GM12878 (cell line): ENCODE data around the gene INSC. TPM values are rescaled to one million over a fixed set of nuclear protein-coding genes. Genes with fewer than 3 reads are reported as not detected.

Experiments
- ATAC-seq: fragments of 200-7000 bp; cut with Tn5 transposase; 3 replicates; pipeline ENCODE4 v1.9.1; 2020; ENCODE audit warnings: mild to moderate bottlenecking, moderate library complexity
- BruUV-seq: library from RNA; stranded (reverse); fragments of 400-500 nt; replicated peaks from 2 replicates; lab custom pipeline; 2021; lab: Mats Ljungman, UMichigan
- CTCF ChIA-PET: fragments of 300-600 bp; sonication (Branson Sonifier 250); formaldehyde crosslinking; extraction: SDS; loops from one replicate; lab custom pipeline; 2021; ENCODE audit warnings: inconsistent platforms; lab: Yijun Ruan, JAX
- POLR2A ChIA-PET: fragments of 350-600 bp; formaldehyde crosslinking; extraction: SDS; loops from one replicate; lab custom pipeline; 2021; ENCODE audit warnings: inconsistent platforms; lab: Charles Lee
- RAD21 ChIA-PET: fragments of 300-600 bp; sonication (Branson Sonifier 250); formaldehyde crosslinking; loops from one replicate; lab custom pipeline; 2023; ENCODE audit warnings: antibody characterized with exemption; ENCODE audit not compliant: unreplicated experiment; lab: Charles Lee
- SMC1A ChIA-PET: fragments of 300-600 bp; sonication (Branson Sonifier 250); formaldehyde crosslinking; loops from one replicate; lab custom pipeline; 2023; ENCODE audit not compliant: unreplicated experiment, uncharacterized antibody; lab: Charles Lee
- DNase-seq: peaks from one replicate; pipeline ENCODE4 v3.0.0-alpha.2; 2011; ENCODE audit warnings: low read depth, low spot score
- FAIRE-seq: peaks from 3 replicates; lab custom pipeline; 2011; peaks lifted over from hg19 to GRCh38; lab: Jason Lieb, UNC
- H2AFZ ChIP-seq: 2 replicates; pipeline ENCODE4 v1.6.0; 2011; ENCODE audit warnings: low read depth, low read length, control low read depth; ENCODE audit not compliant: control insufficient read depth
- H3K27ac ChIP-seq: 2 replicates; pipeline ENCODE4 v1.5.1; 2011; ENCODE audit warnings: control low read depth; ENCODE audit not compliant: control insufficient read depth, insufficient read depth
- H3K27me3 ChIP-seq, 2 experiments: replicated peaks in 1 of 2; 2 replicates each; pipeline versions ENCODE4 v1.6.0 to v1.6.1; 2011; ENCODE audit warnings: low read length in 1 of 2; ENCODE audit not compliant: control insufficient read depth in 2 of 2, insufficient read depth in 2 of 2
- H3K36me3 ChIP-seq, 2 experiments: 2 replicates each; pipeline ENCODE4 v1.5.1; 2011; ENCODE audit warnings: low read length in 1 of 2; ENCODE audit not compliant: control insufficient read depth in 2 of 2, insufficient read depth in 2 of 2
- H3K4me1 ChIP-seq: 2 replicates; pipeline ENCODE4 v1.6.1; 2011; ENCODE audit warnings: mild to moderate bottlenecking, low read length, moderate library complexity, mixed read lengths; ENCODE audit not compliant: control insufficient read depth, insufficient read depth
- H3K4me2 ChIP-seq: 2 replicates; pipeline ENCODE4 v1.6.0; 2011; ENCODE audit warnings: control low read depth; ENCODE audit not compliant: control insufficient read depth, insufficient read depth
- H3K4me3 ChIP-seq: fragments of 200-600 bp; sonication (generic); 2 replicates; pipeline ENCODE4 v1.5.1; 2016
- H3K79me2 ChIP-seq: 2 replicates; pipeline ENCODE4 v1.6.0; 2011; ENCODE audit warnings: low read length; ENCODE audit not compliant: control insufficient read depth, insufficient read depth
- H3K9ac ChIP-seq: 2 replicates; pipeline ENCODE4 v1.8.0; 2011; ENCODE audit warnings: low read length, control low read depth, mixed read lengths; ENCODE audit not compliant: control insufficient read depth, insufficient read depth
- H3K9me3 ChIP-seq: replicated peaks from 3 replicates; pipeline ENCODE4 v1.5.1; 2011; ENCODE audit warnings: mild to moderate bottlenecking, low read length; ENCODE audit not compliant: control insufficient read depth, insufficient read depth
- H4K20me1 ChIP-seq: 2 replicates; pipeline ENCODE4 v1.6.0; 2011; ENCODE audit not compliant: control insufficient read depth, insufficient read depth
- BCL11A ChIP-seq: IDR thresholded peaks from 2 replicates; pipeline ENCODE4 v1.6.1; 2011; ENCODE audit warnings: low read depth, low read length
- DPF2 ChIP-seq: fragments of 450-650 bp; IDR thresholded peaks from 2 replicates; pipeline ENCODE4 v1.6.1; 2017; ENCODE audit warnings: mild to moderate bottlenecking
- IRF4 ChIP-seq: IDR thresholded peaks from 2 replicates; pipeline ENCODE4 v1.6.1; 2011; ENCODE audit warnings: low read depth, low read length
- JUNB ChIP-seq: IDR thresholded peaks from 2 replicates; pipeline ENCODE4 v1.6.1; 2016; ENCODE audit warnings: antibody characterized with exemption, mild to moderate bottlenecking
- RUNX3 ChIP-seq: IDR thresholded peaks from 2 replicates; pipeline ENCODE4 v1.6.1; 2012; ENCODE audit warnings: low read length, inconsistent platforms
- SUPT20H ChIP-seq: IDR thresholded peaks from 2 replicates; pipeline ENCODE4 v1.6.1; 2011; ENCODE audit warnings: low read depth, mild to moderate bottlenecking, low read length, moderate library complexity, borderline replicate concordance; ENCODE audit not compliant: control insufficient read depth
- WRNIP1 ChIP-seq: IDR thresholded peaks from 2 replicates; pipeline ENCODE4 v1.6.1; 2011; ENCODE audit warnings: low read depth, low read length, improper control_type of control experiment, borderline replicate concordance
- ZNF207 ChIP-seq: fragments of 450-650 bp; IDR thresholded peaks from 2 replicates; pipeline ENCODE4 v1.6.1; 2014; ENCODE audit warnings: antibody characterized with exemption, mild to moderate bottlenecking, borderline replicate concordance
- WGBS: methylation state at CpG from one replicate; pipeline ENCODE4 v1.1.6; 2016; ENCODE audit warnings: low lambda C conversion rate; ENCODE audit not compliant: insufficient replicate concordance, insufficient coverage; ENCODE audit errors: missing lambda C conversion rate; 5-methylcytosine and 5-hydroxymethylcytosine counted together
- in situ Hi-C: fragments of 300-500 bp; cut with MboI; formaldehyde crosslinking; loops from 9 replicates; pipeline ENCODE4 v1.14.3; 2018; ENCODE audit warnings: mixed read lengths
- intact Hi-C: fragments of 100-400 bp; cut with micrococcal nuclease; formaldehyde crosslinking; loops from one replicate; pipeline ENCODE4 v1.14.2; 2022; ENCODE audit not compliant: unreplicated experiment
- polyA plus RNA-seq, 11 experiments: library from polyadenylated mRNA; depleted of rRNA in 4 of 11; unstranded in 6 of 11; stranded (reverse) in 5 of 11; fragments of >200 nt; fragmentation: Nextera tagmentation in 4 of 11; fragmentation: Illumina TruSeq in 1 of 11; extraction: Ambion mirVana in 4 of 11; extraction: Trizol in 1 of 11; gene quantifications; 1 replicate in 1 of 11; 2 replicates in 10 of 11; pipeline versions ENCODE4 v1.2.1 to v1.2.3, GENCODE V29; 2011 to 2016; ENCODE audit warnings: inconsistent platforms in 2 of 11, missing spikeins in 2 of 11, low read depth in 1 of 11
- total RNA-seq, 4 experiments: library from RNA; depleted of rRNA in 3 of 4; stranded (reverse); fragments of >200 nt in 3 of 4; fragmentation: Illumina TruSeq in 1 of 4; extraction: Trizol in 1 of 4; gene quantifications; 2 replicates each; pipeline versions ENCODE4 v1.2.1 to v1.2.3, GENCODE V29; 2013 to 2021

INSC gene
- total and polyA plus RNA-seq, 10 of the 15 experiments (the other 5 are each of a cell fraction or from before 2014, with no cell fraction given) = 0.13 to 0.33 TPM; not detected in 8

DNA sequence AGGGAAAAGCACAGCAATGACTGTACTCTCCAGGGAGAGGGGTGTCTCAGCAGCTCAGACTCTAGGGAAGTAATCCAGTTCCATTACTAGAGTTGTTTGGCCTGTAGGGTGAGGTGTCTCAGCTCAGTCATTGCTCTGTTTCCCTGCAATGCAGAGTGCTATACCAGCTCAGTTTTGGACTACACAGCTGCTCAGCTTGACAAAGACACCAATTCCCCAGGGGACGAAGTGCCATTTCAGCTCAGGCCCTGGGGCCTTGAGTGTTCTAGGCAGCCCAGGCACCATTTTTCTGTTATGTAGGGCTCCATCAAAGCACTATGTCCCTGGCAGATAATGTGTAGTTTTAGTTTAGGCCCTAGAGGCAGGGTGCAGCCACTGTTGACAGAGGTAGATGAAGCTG is 23.1 kb upstream of the INSC start:
- intact Hi-C loops (no loop called here), in situ Hi-C loops (no loop called here)
- DNase-seq = no peak
- Histone ChIP-seq H3K79me2 (no peaks in the 10 kb centered on the region), H3K4me1 (no peaks in the 10 kb centered on the region), H4K20me1 (no peaks in the 10 kb centered on the region), H3K36me3 (no peaks in the 10 kb centered on the region), H3K4me2 (no peak overlapping the region), H3K9me3 (no peaks in the 10 kb centered on the region), H3K27ac (no peak overlapping the region), H2AFZ (no peak overlapping the region), H3K9ac (no peak overlapping the region), H3K27me3 (no peaks in the 10 kb centered on the region), H3K4me3 (no peak overlapping the region)
- BruUV-seq = no TSS peak
- ChIA-PET POLR2A (no interaction called here), RAD21 (interaction anchor here (0.9 to 1.9 kb wide), 2 partner anchors 8 to 9 kb away, joined by 3 to 5 read pairs; no protein-coding TSS in a partner anchor), SMC1A (interaction anchor here (1.0 to 1.5 kb wide), 3 partner anchors 8 to 66 kb away, joined by 3 to 5 read pairs (median 4); no protein-coding TSS in a partner anchor), CTCF (interaction anchor here (1.2 to 3.8 kb wide), 4 partner anchors 9 to 301 kb away, joined by 3 to 32 read pairs (median 4); no protein-coding TSS in a partner anchor)
- WGBS = 30% methylated on average over 1 of the region's 1 CpG
- no peak for TF ChIP-seq WRNIP1
- ATAC-seq = peak; percentile 29
- no peak for FAIRE-seq

DNA sequence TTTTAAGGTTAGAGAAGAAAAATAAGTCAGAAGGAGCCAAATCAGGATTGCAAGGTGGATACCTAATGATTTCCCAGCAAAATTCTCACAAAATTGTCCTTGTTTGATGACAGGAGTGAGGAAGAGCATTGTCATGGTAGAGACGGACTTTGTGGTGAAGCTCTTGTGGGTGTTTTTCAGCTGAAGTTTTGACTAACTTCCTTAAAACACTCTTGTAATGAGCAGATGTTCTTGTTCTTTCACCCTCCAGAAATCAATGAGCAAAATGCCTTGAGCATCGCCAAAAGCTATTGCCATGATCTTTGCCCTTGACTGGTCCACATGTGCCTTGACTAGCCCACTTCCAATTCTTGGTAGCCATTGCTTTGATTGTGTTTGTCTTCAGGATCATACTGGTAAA is 21.3 kb upstream of the INSC start:
- Histone ChIP-seq H2AFZ (no peak overlapping the region), H3K4me3 (no peak overlapping the region), H3K4me2 (no peak overlapping the region), H3K36me3 (no peaks in the 10 kb centered on the region), H3K9ac (no peak overlapping the region), H3K79me2 (no peaks in the 10 kb centered on the region), H3K27me3 (no peaks in the 10 kb centered on the region), H3K9me3 (no peaks in the 10 kb centered on the region), H4K20me1 (no peaks in the 10 kb centered on the region), H3K4me1 (no peaks in the 10 kb centered on the region), H3K27ac (no peak overlapping the region)
- in situ Hi-C loops = no loop called here
- POLR2A ChIA-PET = no interaction called here
- SMC1A ChIA-PET = interaction anchor here (0.6 to 1.2 kb wide), 4 partner anchors 20 to 177 kb away, joined by 3 to 4 read pairs (median 3); no protein-coding TSS in a partner anchor
- intact Hi-C loops = no loop called here
- DNase-seq (no peak), ATAC-seq (peak; percentile 51), FAIRE-seq (no peak)
- 3% methylated on average over 2 of the region's 2 CpGs for WGBS
- TF ChIP-seq IRF4 (peak; percentile 63), JUNB (peak; percentile 46), BCL11A (0 out of 2 replicates have a peak, but pooled peaks have one; percentile 12), ZNF207 (no peak), SUPT20H (no peak), DPF2 (0 out of 2 replicates have a peak, but pooled peaks have one; percentile 31), RUNX3 (peak; percentile 71)
- no TSS peak for BruUV-seq
- CTCF ChIA-PET = interaction anchor here (1.2 to 1.4 kb wide), 4 partner anchors 10 to 18 kb away, joined by 3 to 5 read pairs (median 4); no protein-coding TSS in a partner anchor
- RAD21 ChIA-PET = interaction anchor here (1.0 kb wide), 1 partner anchor 17 kb away, joined by 3 read pairs; no protein-coding TSS in a partner anchor
